ENCODE measurements around the gene ASXL3.

ASXL3 gene

DNA sequence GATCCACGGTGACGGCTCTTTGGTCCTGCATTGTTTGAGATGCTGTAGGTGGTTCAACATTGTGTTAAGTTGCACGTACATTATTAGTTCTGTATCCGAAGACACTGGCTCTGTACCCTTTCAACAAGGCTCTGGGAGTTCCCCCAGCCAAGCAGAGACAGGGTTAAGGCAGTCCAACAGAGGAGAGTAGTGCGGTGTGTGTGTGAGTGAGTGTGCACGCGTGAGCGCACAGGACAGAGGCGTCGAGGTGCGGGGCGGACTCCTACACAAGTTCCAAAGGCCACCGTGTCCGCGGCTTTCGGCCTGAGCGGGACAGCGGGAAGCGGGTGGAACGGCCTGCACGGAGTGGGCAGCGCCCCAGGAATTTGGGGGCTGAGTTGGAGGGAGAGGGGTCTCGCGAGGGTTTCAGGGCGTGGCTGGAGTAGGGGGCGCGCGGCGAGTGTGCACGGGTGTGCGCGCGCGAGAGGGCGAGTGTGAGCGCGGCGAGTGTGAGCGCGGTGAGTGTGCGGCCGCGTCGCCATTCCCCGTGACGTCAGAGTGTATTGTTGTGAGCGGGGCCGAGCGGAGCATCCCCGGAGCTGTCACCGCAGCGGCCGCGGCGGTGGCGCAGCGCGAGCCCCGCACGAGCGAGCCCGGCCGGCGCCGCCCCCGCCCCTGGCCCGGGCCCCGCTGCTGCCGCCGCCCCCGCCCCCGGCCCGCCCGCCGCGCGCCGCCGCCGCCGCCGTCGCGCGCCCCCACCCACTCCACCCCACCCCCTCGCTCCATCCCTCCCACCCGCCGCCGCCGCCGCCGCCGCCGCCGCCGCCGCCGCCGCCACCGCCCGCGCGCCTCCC is at the start of gene ASXL3:
ASXL3 (plus strand) TSS at position 535 of the 833 bp plus-strand sequence. CDS start 413 bp downstream, outside the sequence.
- H3K9ac ChIP-seq (ENCODE audit: low read depth, low read length) = peak within 1 kb of the TSS; percentile 51; the same call in 1 of the 2 replicates
- H3K36me3 ChIP-seq (ENCODE audit: insufficient read depth, low read depth, low read length) = no peaks in the 10 kb centered on the region
- no peaks in the 10 kb centered on the region for H3K9me3 ChIP-seq (ENCODE audit: insufficient read depth, low read depth, low read length)
- H3K4me3 ChIP-seq (ENCODE audit: low read length) = peak within 1 kb of the TSS; percentile 91
- H3K27me3 ChIP-seq (ENCODE audit: insufficient read depth, low read length) = peaks cover 48% of the 10 kb centered on the region
- no peak within 1 kb of the TSS for H3K27ac ChIP-seq (ENCODE audit: low read length)
- H3K4me1 ChIP-seq (ENCODE audit: insufficient read depth, low read length) = peaks cover 28% of the 10 kb centered on the region; the same call in 1 of the 2 replicates

DNA sequence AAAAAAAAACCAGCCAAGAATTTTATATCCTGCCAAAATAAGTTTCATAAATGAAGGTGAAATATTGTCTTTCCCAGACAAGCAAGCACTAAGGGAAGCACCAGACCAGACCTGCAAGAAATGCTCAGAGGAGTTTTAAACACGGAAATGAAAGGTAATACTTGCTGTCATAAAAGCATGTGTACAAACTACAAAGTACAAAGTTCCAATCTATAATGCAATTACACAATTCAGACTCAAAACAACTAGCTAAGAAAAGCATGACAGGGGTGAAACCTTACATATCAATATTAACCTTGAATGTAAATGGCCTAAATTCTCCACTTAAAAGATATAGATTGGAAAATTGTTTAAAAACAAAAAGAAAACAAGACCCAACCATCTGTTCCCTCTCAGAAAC is 45.0 kb upstream of the ASXL3 start:
- no peak overlapping the region for H3K27ac ChIP-seq (ENCODE audit: low read length)
- H3K9me3 ChIP-seq (ENCODE audit: insufficient read depth, low read depth, low read length) = no peaks in the 10 kb centered on the region
- no peaks in the 10 kb centered on the region for H3K27me3 ChIP-seq (ENCODE audit: insufficient read depth, low read length)
- no peaks in the 10 kb centered on the region for H3K36me3 ChIP-seq (ENCODE audit: insufficient read depth, low read depth, low read length)
- H3K4me1 ChIP-seq (ENCODE audit: insufficient read depth, low read length) = no peaks in the 10 kb centered on the region
- no peak overlapping the region for H3K4me3 ChIP-seq (ENCODE audit: low read length)
- H3K9ac ChIP-seq (ENCODE audit: low read depth, low read length) = no peak overlapping the region

DNA sequence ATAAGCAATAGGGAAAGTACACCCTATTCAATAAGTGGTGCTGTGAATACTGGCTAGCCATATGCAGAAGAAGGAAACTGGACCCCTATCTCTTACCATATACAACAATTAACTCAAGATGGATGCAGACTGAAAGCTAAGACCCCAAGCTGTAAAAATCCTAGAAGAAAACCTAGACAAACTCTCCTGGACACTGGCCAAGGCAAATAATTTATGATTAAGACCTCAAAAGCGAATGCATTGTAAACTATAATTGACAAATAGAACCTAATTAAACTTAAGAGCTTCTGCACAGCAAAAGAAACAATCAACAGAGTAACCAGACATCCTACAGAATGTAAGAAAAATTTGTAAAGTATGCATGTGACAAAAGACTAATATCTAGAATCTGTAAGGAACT is 41.1 kb upstream of the ASXL3 start:
- Histone ChIP-seq H3K36me3 (ENCODE audit: insufficient read depth, low read depth, low read length) (no peaks in the 10 kb centered on the region), H3K27me3 (ENCODE audit: insufficient read depth, low read length) (no peaks in the 10 kb centered on the region), H3K4me3 (ENCODE audit: low read length) (no peak overlapping the region), H3K9ac (ENCODE audit: low read depth, low read length) (no peak overlapping the region), H3K27ac (ENCODE audit: low read length) (no peak overlapping the region), H3K9me3 (ENCODE audit: insufficient read depth, low read depth, low read length) (no peaks in the 10 kb centered on the region), H3K4me1 (ENCODE audit: insufficient read depth, low read length) (no peaks in the 10 kb centered on the region)

DNA sequence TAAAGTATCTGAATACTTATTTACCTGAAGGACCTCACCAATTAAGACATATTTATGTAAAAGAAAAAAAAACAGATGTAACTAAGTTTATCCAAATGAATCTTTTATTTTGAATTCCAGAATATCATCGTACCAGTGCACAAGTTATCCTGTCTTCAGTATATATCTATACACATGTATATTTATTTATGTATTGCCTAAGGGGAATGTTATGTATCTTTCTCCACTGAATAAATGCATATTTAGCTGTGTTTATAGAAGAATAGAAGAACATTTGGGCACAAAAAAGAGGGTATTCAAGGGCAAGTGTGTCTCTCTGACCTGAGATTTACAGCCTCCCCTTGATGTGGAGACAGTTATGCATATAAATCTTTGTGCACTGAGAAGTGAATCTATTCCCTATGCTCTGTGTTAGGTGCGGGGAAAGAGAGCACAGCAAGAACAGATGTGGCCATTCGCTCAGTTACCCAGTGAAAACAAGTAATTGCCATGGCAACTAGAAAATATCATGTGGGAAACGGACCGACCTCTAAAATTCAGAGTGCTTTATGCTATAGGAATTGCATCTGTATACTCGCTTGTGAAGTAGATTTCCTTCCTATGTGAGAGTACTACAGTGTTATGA is 39.5 kb upstream of the ASXL3 start:
- no peak overlapping the region for H3K4me3 ChIP-seq (ENCODE audit: low read length)
- no peak overlapping the region for H3K27ac ChIP-seq (ENCODE audit: low read length)
- no peaks in the 10 kb centered on the region for H3K9me3 ChIP-seq (ENCODE audit: insufficient read depth, low read depth, low read length)
- no peaks in the 10 kb centered on the region for H3K36me3 ChIP-seq (ENCODE audit: insufficient read depth, low read depth, low read length)
- no peaks in the 10 kb centered on the region for H3K27me3 ChIP-seq (ENCODE audit: insufficient read depth, low read length)
- H3K9ac ChIP-seq (ENCODE audit: low read depth, low read length) = no peak overlapping the region
- no peaks in the 10 kb centered on the region; the same call in 1 of the 2 replicates for H3K4me1 ChIP-seq (ENCODE audit: insufficient read depth, low read length)

DNA sequence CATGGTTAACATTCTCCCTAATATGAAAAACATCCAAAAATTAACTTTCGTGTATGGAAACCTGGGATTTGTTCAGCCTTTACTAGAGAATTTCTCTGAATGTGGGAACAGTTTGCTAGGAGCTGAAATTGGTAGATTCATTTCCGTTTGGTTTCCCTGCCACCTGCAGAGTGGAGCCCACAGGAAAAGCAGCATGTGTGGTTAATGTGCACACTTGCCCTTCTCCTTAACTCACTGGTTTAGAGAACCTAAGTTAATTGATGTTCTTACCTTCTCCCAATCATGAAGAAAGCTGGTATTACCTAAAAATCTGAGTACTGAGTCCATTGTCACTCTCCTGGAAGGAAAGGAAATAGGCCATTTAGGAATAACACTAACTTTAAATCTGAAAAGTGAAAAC is 37.6 kb upstream of the ASXL3 start:
- Histone ChIP-seq H3K9ac (ENCODE audit: low read depth, low read length) (no peak overlapping the region), H3K4me3 (ENCODE audit: low read length) (no peak overlapping the region), H3K27ac (ENCODE audit: low read length) (no peak overlapping the region), H3K36me3 (ENCODE audit: insufficient read depth, low read depth, low read length) (no peaks in the 10 kb centered on the region), H3K9me3 (ENCODE audit: insufficient read depth, low read depth, low read length) (no peaks in the 10 kb centered on the region), H3K4me1 (ENCODE audit: insufficient read depth, low read length) (no peaks in the 10 kb centered on the region; the same call in 1 of the 2 replicates), H3K27me3 (ENCODE audit: insufficient read depth, low read length) (no peaks in the 10 kb centered on the region)

DNA sequence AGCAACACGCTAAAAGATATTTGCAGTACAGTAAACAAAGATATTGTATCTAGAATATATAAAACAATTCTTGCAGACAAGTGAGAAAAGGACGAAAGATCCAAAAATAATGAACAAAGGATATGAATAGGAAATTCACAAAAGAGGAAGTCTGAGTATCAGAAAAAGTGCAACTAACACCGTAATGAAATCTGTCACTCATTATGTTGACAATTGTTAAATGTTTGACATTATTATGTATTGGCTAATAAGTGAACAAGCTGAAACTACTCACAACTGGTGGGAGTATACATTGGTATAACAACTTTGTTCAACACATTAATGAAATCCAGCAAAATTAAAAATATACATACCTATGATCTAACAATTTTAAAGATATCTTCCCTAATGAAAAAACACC is 36.7 kb upstream of the ASXL3 start:
- Histone ChIP-seq H3K27me3 (ENCODE audit: insufficient read depth, low read length) (no peaks in the 10 kb centered on the region), H3K36me3 (ENCODE audit: insufficient read depth, low read depth, low read length) (no peaks in the 10 kb centered on the region), H3K4me1 (ENCODE audit: insufficient read depth, low read length) (no peaks in the 10 kb centered on the region; the same call in 1 of the 2 replicates), H3K9ac (ENCODE audit: low read depth, low read length) (no peak overlapping the region), H3K9me3 (ENCODE audit: insufficient read depth, low read depth, low read length) (no peaks in the 10 kb centered on the region), H3K27ac (ENCODE audit: low read length) (no peak overlapping the region), H3K4me3 (ENCODE audit: low read length) (no peak overlapping the region)

DNA sequence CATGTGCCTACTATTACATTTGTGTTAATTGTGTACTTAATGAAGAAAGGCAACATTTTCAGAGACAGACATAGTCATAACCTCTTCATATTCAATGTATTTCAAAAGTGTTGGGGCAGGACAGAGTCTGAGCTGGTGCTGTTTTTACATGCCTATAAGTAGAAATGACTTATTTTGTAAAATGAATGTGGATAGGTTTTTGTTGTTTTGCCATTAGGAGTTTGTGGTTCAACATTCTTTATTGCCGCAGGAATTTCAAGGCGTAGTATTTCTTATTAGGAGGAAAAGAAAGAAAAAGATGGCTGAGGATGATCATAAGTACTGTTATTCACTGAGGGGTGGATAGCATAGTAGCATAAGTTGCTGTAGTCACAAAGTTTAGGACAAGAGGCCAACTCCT is 21.2 kb upstream of the ASXL3 start:
- no peak overlapping the region for H3K27ac ChIP-seq (ENCODE audit: low read length)
- no peaks in the 10 kb centered on the region for H3K27me3 ChIP-seq (ENCODE audit: insufficient read depth, low read length)
- no peaks in the 10 kb centered on the region for H3K9me3 ChIP-seq (ENCODE audit: insufficient read depth, low read depth, low read length)
- no peaks in the 10 kb centered on the region for H3K36me3 ChIP-seq (ENCODE audit: insufficient read depth, low read depth, low read length)
- H3K4me1 ChIP-seq (ENCODE audit: insufficient read depth, low read length) = 0 out of 2 replicates have a peak, but pooled peaks cover 3% of the 10 kb centered on the region
- H3K9ac ChIP-seq (ENCODE audit: low read depth, low read length) = no peak overlapping the region
- no peak overlapping the region for H3K4me3 ChIP-seq (ENCODE audit: low read length)

DNA sequence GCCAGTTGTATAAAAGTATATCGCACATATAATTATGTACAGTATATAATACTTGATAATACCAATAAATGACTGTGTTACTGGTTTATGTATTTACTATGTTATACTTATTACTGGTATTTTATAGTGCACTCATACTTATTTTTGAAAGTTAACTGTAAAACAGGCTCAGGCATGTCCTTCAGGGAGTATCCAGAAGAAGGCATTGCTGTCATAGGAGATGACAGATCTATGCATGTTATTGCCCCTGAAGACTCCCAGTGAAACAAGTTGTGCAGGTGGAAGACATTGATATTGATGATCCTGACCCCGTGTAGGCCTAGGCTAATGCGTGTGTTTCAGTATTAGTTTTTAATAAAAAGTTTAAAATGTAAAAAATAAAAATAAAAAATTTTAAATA is 20.3 kb upstream of the ASXL3 start:
- Histone ChIP-seq H3K9me3 (ENCODE audit: insufficient read depth, low read depth, low read length) (no peaks in the 10 kb centered on the region), H3K36me3 (ENCODE audit: insufficient read depth, low read depth, low read length) (no peaks in the 10 kb centered on the region), H3K4me1 (ENCODE audit: insufficient read depth, low read length) (0 out of 2 replicates have a peak, but pooled peaks cover 3% of the 10 kb centered on the region), H3K4me3 (ENCODE audit: low read length) (no peak overlapping the region), H3K9ac (ENCODE audit: low read depth, low read length) (no peak overlapping the region), H3K27me3 (ENCODE audit: insufficient read depth, low read length) (no peaks in the 10 kb centered on the region), H3K27ac (ENCODE audit: low read length) (no peak overlapping the region)

DNA sequence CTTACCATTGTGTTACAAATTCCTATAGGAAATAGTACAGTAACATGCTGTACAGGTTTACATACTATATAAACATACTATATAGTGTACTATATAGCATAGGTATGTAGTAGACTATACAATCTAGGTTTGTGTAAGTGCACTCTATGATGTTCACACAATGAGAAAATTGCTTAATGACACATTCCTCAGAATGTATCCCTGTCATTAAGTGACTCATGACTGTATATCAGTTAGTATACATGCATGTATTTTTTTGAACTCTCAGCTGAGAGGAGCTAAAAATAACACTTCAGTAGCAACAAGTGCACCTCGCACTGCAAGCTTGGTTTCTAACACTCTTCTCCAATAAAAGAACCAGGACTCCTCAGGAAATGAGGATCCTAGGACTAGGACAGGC is 19.5 kb upstream of the ASXL3 start:
- no peak overlapping the region for H3K27ac ChIP-seq (ENCODE audit: low read length)
- no peak overlapping the region for H3K4me3 ChIP-seq (ENCODE audit: low read length)
- no peaks in the 10 kb centered on the region for H3K9me3 ChIP-seq (ENCODE audit: insufficient read depth, low read depth, low read length)
- no peaks in the 10 kb centered on the region for H3K27me3 ChIP-seq (ENCODE audit: insufficient read depth, low read length)
- no peak overlapping the region for H3K9ac ChIP-seq (ENCODE audit: low read depth, low read length)
- no peaks in the 10 kb centered on the region for H3K36me3 ChIP-seq (ENCODE audit: insufficient read depth, low read depth, low read length)
- H3K4me1 ChIP-seq (ENCODE audit: insufficient read depth, low read length) = 0 out of 2 replicates have a peak, but pooled peaks cover 3% of the 10 kb centered on the region

DNA sequence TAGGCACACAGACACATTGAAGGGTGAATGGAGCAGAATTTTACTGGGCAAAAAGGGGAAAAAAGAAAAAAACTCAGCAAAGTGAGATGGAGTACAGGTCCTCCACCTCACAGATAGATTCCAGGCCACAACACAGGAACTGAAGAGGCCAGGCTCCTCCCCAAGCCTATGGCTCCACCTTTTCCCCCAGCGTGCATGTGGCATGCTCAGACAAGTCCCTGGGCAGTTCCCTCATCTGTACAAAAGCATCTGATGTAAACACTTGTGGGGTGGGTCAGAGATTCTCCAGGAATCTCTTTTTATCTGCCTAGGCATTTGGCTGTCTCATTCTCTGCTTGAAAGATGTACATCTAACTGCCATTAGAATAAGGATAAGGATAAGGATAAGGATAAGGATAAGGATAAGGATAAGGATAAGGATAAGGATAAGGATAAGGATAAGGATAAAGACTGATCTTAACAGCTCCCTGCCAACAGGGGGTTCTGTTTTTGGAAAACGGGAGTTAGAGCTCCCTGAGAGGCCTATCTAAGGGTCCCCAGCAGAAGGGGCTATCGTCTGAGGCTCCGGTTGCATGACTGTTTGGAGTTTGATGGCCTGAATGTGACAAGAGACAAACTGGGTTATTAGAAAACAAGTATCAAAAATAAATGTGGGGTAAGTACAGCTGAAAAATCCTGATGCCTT is 17.2 kb upstream of the ASXL3 start:
- Histone ChIP-seq H3K9me3 (ENCODE audit: insufficient read depth, low read depth, low read length) (no peaks in the 10 kb centered on the region), H3K27ac (ENCODE audit: low read length) (no peak overlapping the region), H3K9ac (ENCODE audit: low read depth, low read length) (no peak overlapping the region), H3K27me3 (ENCODE audit: insufficient read depth, low read length) (no peaks in the 10 kb centered on the region), H3K4me1 (ENCODE audit: insufficient read depth, low read length) (0 out of 2 replicates have a peak, but pooled peaks cover 3% of the 10 kb centered on the region), H3K36me3 (ENCODE audit: insufficient read depth, low read depth, low read length) (no peaks in the 10 kb centered on the region), H3K4me3 (ENCODE audit: low read length) (no peak overlapping the region)

DNA sequence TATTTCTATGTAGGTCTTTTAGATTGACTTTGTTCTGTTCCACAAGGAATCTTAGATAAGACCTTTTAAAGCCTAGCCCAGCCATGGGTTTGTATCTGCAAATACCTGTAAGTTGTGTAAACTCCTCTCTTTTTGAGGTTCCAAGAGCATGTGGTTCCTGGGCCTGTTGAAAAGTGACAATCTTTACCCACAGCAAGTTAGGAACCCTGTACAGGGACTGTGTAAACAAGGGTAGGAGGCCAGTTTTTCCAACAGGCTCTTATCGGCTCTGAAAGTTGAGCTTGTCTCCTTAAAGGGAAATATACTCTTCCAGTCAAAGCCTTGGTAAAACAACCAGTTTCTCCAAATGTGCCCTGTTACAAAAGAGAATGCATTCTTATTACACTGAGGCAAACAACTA is 15.3 kb upstream of the ASXL3 start:
- Histone ChIP-seq H3K27ac (ENCODE audit: low read length) (no peak overlapping the region), H3K36me3 (ENCODE audit: insufficient read depth, low read depth, low read length) (no peaks in the 10 kb centered on the region), H3K27me3 (ENCODE audit: insufficient read depth, low read length) (no peaks in the 10 kb centered on the region), H3K9ac (ENCODE audit: low read depth, low read length) (no peak overlapping the region), H3K4me3 (ENCODE audit: low read length) (no peak overlapping the region), H3K4me1 (ENCODE audit: insufficient read depth, low read length) (0 out of 2 replicates have a peak, but pooled peaks cover 3% of the 10 kb centered on the region), H3K9me3 (ENCODE audit: insufficient read depth, low read depth, low read length) (peaks cover 14% of the 10 kb centered on the region)

Data from iPS-20b (cell line).